Dermis blood vessel endothelial cell (primary cell): ENCODE results near the gene FAM50A. TPM values are rescaled to one million over a fixed set of nuclear protein-coding genes. Genes with fewer than 3 reads are reported as not detected.
"Not testable (repeated sequence)": the region's sequence is repeated elsewhere in the genome, so short reads cannot be mapped to it uniquely, and the experiment has no call there.

Source experiments
- DNase-seq: peaks from one replicate; pipeline ENCODE4 v3.0.0; 2010
- total RNA-seq: library from RNA; depleted of rRNA; stranded (reverse); fragments of >200 nt; gene quantifications from 2 replicates; pipeline ENCODE4 v1.2.3, GENCODE V29; 2014

Gene FAM50A
- total RNA-seq, 1 donor from 2014 or later: 58.0 TPM

- DNase-seq: peak; percentile 17
Observed at GRCh38 chrX:154486052-154486395, 42.1 kb downstream of the FAM50A start.

GRCh38 chrX:154486396-154487207, 42.7 kb downstream of the FAM50A start, which contains the start of gene UBL4A:
UBL4A (minus strand) TSS chrX:154486615; CDS start chrX:154486584, 31 bp downstream.
- peak; percentile 50 for DNase-seq

GRCh38 chrX:154487518-154488290, 43.8 kb downstream of the FAM50A start:
- DNase-seq: no peak

GRCh38 chrX:154488336-154489075, 44.6 kb downstream of the FAM50A start:
- no peak for DNase-seq

GRCh38 chrX:154489182-154489581, 45.2 kb downstream of the FAM50A start:
- DNase-seq: no peak

GRCh38 chrX:154490021-154490413, 46.1 kb downstream of the FAM50A start:
- peak; percentile 24 for DNase-seq

- peak; percentile 95 for DNase-seq
Observed at GRCh38 chrX:154490414-154491083, 46.6 kb downstream of the FAM50A start, which contains the start of gene SLC10A3. SLC10A3 (minus strand) TSS chrX:154490629; CDS start chrX:154488940, 1,689 bp downstream.

GRCh38 chrX:154494715-154495114, 50.8 kb downstream of the FAM50A start:
- no peak for DNase-seq

GRCh38 chrX:154495472-154495922, 51.6 kb downstream of the FAM50A start:
- DNase-seq: no peak

- DNase-seq: not testable (repeated sequence)
Observed at GRCh38 chrX:154496591-154497137, 52.7 kb downstream of the FAM50A start.

Other genes starting within 250 kb of the FAM50A start
- not detected in 2 replicates for gene OPN1MW2, start 224.4 kb upstream of the FAM50A start, total RNA-seq
- not detected in 2 replicates for gene OPN1MW3, start 186.6 kb upstream of the FAM50A start, total RNA-seq
- gene TEX28, start 149.0 kb upstream of the FAM50A start, total RNA-seq: not detected in 2 replicates
- not detected in 2 replicates for gene TKTL1, start 148.3 kb upstream of the FAM50A start, total RNA-seq
- 1,387 and 2,587 TPM in 2 replicates for gene FLNA, start 69.5 kb upstream of the FAM50A start, total RNA-seq
- gene EMD, start 64.8 kb upstream of the FAM50A start, total RNA-seq: 10.6 and 17.2 TPM in 2 replicates
- 3,745 and 6,057 TPM in 2 replicates for gene RPL10, start 45.8 kb upstream of the FAM50A start, total RNA-seq
- 105 and 111 TPM in 2 replicates for gene DNASE1L1, start 34.9 kb upstream of the FAM50A start, total RNA-seq
- gene TAFAZZIN, start 32.6 kb upstream of the FAM50A start, total RNA-seq: 20.8 and 25.9 TPM in 2 replicates
- gene ATP6AP1, start 15.5 kb upstream of the FAM50A start, total RNA-seq: 65.9 and 103 TPM in 2 replicates
- gene GDI1, start 7.0 kb upstream of the FAM50A start, total RNA-seq: 50.7 and 75.9 TPM in 2 replicates
- 6.6 and 9.0 TPM in 2 replicates for gene PLXNA3, start 14.1 kb downstream of the FAM50A start, total RNA-seq
- 14.3 and 31.5 TPM in 2 replicates for gene LAGE3, start 35.1 kb downstream of the FAM50A start, total RNA-seq
- gene UBL4A, start 42.5 kb downstream of the FAM50A start, total RNA-seq: 51.1 and 57.8 TPM in 2 replicates
- gene SLC10A3, start 46.5 kb downstream of the FAM50A start, total RNA-seq: 22.1 and 39.9 TPM in 2 replicates
- gene FAM3A, start 72.1 kb downstream of the FAM50A start, total RNA-seq: 25.5 and 27.7 TPM in 2 replicates
- gene G6PD, start 102.7 kb downstream of the FAM50A start, total RNA-seq: 29.1 and 117 TPM in 2 replicates
- 15.5 and 22.1 TPM in 2 replicates for gene IKBKG, start 103.5 kb downstream of the FAM50A start, total RNA-seq
- not detected in 2 replicates for gene CTAG1A, start 141.0 kb downstream of the FAM50A start, total RNA-seq
- not detected in 2 replicates for gene CTAG1B, start 175.1 kb downstream of the FAM50A start, total RNA-seq
- not detected in 2 replicates for gene CTAG2, start 209.4 kb downstream of the FAM50A start, total RNA-seq